ENCODE measurements around the gene BRSK2. TPM values are rescaled to one million over a fixed set of nuclear protein-coding genes. Genes with fewer than 3 reads are reported as not detected.

The BRSK2 gene
- total RNA-seq, 1 experiment from 2014 or later: 32.2 TPM

DNA sequence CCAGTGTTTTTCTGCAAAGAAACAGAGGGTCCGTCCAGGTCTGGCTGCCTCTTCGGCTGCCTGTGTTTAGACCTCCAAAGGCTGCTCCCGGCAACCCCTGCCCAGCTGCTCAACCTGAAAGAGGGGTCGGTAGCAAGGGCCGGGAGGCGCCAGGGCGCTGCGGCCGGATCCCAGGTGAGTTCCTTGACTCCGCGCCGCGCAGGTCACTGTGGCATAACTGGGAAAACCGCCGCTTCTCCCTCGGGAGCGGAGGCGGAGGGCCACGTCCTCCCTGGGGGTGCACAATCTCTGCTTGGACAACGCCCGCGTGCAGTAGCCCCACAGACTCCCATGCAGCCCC is 1.0 kb upstream of the BRSK2 start:
- no TSS peak for BruUV-seq (replicated peaks)
- Histone ChIP-seq H3K27ac (ENCODE audit: low read length) (peak overlapping the region; percentile 89), H3K9me3 (ENCODE audit: control insufficient read depth, insufficient read depth, low read depth, low read length) (no peaks in the 10 kb centered on the region), H3K36me3 (ENCODE audit: control insufficient read depth, insufficient read depth, low read length) (no peaks in the 10 kb centered on the region), H3K4me3 (ENCODE audit: low read depth in 2 of 2, low read length in 2 of 2) (peak overlapping the region; percentile 67 to 73), H3K27me3 (ENCODE audit: control insufficient read depth, insufficient read depth, low read length) (no peaks in the 10 kb centered on the region), H3K4me1 (ENCODE audit: control insufficient read depth, insufficient read depth, low read length) (peaks cover 23% of the 10 kb centered on the region)
- TF ChIP-seq, protein P1, sequence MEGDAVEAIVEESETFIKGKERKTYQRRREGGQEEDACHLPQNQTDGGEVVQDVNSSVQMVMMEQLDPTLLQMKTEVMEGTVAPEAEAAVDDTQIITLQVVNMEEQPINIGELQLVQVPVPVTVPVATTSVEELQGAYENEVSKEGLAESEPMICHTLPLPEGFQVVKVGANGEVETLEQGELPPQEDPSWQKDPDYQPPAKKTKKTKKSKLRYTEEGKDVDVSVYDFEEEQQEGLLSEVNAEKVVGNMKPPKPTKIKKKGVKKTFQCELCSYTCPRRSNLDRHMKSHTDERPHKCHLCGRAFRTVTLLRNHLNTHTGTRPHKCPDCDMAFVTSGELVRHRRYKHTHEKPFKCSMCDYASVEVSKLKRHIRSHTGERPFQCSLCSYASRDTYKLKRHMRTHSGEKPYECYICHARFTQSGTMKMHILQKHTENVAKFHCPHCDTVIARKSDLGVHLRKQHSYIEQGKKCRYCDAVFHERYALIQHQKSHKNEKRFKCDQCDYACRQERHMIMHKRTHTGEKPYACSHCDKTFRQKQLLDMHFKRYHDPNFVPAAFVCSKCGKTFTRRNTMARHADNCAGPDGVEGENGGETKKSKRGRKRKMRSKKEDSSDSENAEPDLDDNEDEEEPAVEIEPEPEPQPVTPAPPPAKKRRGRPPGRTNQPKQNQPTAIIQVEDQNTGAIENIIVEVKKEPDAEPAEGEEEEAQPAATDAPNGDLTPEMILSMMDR (IDR thresholded peaks at IDR 0.05): no peak
- TF ChIP-seq TCF7L2 (IDR thresholded peaks at IDR 0.05; ENCODE audit: low read depth, low read length) (no peak), SIN3A (IDR thresholded peaks at IDR 0.05; ENCODE audit: borderline replicate concordance, insufficient read depth, low read depth, low read length) (no peak), POLR2AphosphoS5 (IDR thresholded peaks at IDR 0.05; ENCODE audit: low read depth, low read length) (no peak)
- TF ChIP-seq, protein P2, sequence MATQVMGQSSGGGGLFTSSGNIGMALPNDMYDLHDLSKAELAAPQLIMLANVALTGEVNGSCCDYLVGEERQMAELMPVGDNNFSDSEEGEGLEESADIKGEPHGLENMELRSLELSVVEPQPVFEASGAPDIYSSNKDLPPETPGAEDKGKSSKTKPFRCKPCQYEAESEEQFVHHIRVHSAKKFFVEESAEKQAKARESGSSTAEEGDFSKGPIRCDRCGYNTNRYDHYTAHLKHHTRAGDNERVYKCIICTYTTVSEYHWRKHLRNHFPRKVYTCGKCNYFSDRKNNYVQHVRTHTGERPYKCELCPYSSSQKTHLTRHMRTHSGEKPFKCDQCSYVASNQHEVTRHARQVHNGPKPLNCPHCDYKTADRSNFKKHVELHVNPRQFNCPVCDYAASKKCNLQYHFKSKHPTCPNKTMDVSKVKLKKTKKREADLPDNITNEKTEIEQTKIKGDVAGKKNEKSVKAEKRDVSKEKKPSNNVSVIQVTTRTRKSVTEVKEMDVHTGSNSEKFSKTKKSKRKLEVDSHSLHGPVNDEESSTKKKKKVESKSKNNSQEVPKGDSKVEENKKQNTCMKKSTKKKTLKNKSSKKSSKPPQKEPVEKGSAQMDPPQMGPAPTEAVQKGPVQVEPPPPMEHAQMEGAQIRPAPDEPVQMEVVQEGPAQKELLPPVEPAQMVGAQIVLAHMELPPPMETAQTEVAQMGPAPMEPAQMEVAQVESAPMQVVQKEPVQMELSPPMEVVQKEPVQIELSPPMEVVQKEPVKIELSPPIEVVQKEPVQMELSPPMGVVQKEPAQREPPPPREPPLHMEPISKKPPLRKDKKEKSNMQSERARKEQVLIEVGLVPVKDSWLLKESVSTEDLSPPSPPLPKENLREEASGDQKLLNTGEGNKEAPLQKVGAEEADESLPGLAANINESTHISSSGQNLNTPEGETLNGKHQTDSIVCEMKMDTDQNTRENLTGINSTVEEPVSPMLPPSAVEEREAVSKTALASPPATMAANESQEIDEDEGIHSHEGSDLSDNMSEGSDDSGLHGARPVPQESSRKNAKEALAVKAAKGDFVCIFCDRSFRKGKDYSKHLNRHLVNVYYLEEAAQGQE (IDR thresholded peaks at IDR 0.05; ENCODE audit: insufficient read depth in 1 of 2, low read depth in 2 of 2, low read length in 1 of 2): no peak
- ATAC-seq (no peak), DNase-seq (ENCODE audit: low read depth, low spot score) (no peak)
- intact Hi-C loops (cut with micrococcal nuclease; ENCODE audit: unreplicated experiment): no loop called here
- CTCF ChIA-PET: no interaction called here
- in situ Hi-C loops (cut with HindIII; ENCODE audit: low pct_unique_long_range_greater_than_20kb, low sequenced_read_pairs): no loop called here
- POLR2A ChIA-PET: no interaction called here

DNA sequence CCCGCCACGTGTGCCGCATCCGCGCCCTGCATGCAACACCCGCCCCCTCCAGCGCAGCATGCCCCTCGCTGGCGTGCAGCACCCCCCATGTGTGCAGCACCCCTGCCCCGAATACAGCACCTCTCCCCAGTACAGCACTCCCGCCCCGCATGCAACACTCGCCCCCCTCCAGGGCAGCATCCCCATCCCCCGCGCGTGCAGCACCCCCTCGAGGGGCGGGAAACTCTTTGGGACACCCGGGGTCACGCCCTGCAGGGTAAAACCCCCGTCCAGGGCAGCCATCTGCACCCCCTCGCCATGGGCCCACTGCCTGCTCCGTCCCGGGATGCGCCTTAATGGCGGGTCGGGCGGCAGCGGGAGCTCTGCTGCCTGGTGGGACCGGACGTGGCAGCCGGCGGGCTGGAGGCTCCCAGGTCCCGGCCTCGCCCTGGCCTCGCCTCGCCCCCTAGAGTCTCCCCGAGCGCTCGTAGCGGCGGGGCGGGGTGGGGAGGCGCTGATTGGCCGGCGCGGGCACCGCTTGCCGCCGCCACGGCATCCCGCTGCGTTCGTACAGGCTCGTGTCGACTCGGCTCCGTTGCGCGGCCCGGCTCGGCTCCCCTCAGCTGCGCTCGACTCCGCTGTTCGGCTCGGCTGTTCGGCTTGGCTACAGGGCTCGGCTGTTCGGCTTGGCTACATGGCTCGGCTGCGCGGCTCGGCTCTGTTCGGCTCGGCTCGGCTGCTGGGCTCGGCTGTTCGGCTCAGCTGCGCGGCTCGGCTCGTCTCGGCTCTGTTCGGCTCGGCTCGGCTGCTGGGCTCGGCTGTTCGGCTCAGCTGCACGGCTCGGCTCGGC is 417 bp upstream of the BRSK2 start:
- CTCF ChIA-PET: interaction anchor here (0.6 to 0.7 kb wide), 2 partner anchors 78 to 447 kb away, joined by 5 to 6 read pairs; no protein-coding TSS in a partner anchor
- peak; percentile 81 for DNase-seq (ENCODE audit: low read depth, low spot score)
- in situ Hi-C loops (cut with HindIII; ENCODE audit: low pct_unique_long_range_greater_than_20kb, low sequenced_read_pairs) (no loop called here), intact Hi-C loops (cut with micrococcal nuclease; ENCODE audit: unreplicated experiment) (no loop called here)
- 0 out of 2 replicates have a peak, but pooled peaks have one; percentile 54 for TF ChIP-seq SIN3A (IDR thresholded peaks at IDR 0.05; ENCODE audit: borderline replicate concordance, insufficient read depth, low read depth, low read length)
- TF ChIP-seq POLR2AphosphoS5 (IDR thresholded peaks at IDR 0.05; ENCODE audit: low read depth, low read length): peak; percentile 54
- TF ChIP-seq, protein P1 (IDR thresholded peaks at IDR 0.05): no peak; the same call in 1 of the 2 replicates
- no peaks in the 10 kb centered on the region for H3K27me3 ChIP-seq (ENCODE audit: control insufficient read depth, insufficient read depth, low read length)
- no TSS peak for BruUV-seq (replicated peaks)
- ATAC-seq: peak; percentile 97
- H3K4me1 ChIP-seq (ENCODE audit: control insufficient read depth, insufficient read depth, low read length): peaks cover 22% of the 10 kb centered on the region
- no peaks in the 10 kb centered on the region for H3K36me3 ChIP-seq (ENCODE audit: control insufficient read depth, insufficient read depth, low read length)
- POLR2A ChIA-PET: interaction anchor here (0.7 kb wide), 2 partner anchors 79 to 88 kb away, joined by 3 to 4 read pairs; no protein-coding TSS in a partner anchor
- peak overlapping the region; percentile 67 to 73 for H3K4me3 ChIP-seq (ENCODE audit: low read depth in 2 of 2, low read length in 2 of 2)
- no peaks in the 10 kb centered on the region for H3K9me3 ChIP-seq (ENCODE audit: control insufficient read depth, insufficient read depth, low read depth, low read length)
- H3K27ac ChIP-seq (ENCODE audit: low read length): peak overlapping the region; percentile 89
